K562 (cell line): Measurements from ENCODE around the gene C1QTNF3. TPM values are rescaled to one million over a fixed set of nuclear protein-coding genes. Genes with fewer than 3 reads are reported as not detected.

Experiments
- ATAC-seq: fragments of 200-7000 bp; cut with Tn5 transposase; 3 replicates; pipeline ENCODE4 v1.9.1; 2020; ENCODE audit warnings: moderate library complexity
- BruUV-seq: library from RNA; stranded (reverse); fragments of 400-500 nt; replicated peaks from 2 replicates; lab custom pipeline; 2021; lab: Mats Ljungman, UMichigan
- CTCF ChIA-PET: fragments of 300-600 bp; formaldehyde crosslinking; extraction: SDS; loops from one replicate; lab custom pipeline; 2021; ENCODE audit warnings: low intra/inter-chr PET ratio; lab: Yijun Ruan, JAX
- POLR2A ChIA-PET: fragments of 300-600, 350-650 bp; sonication (Branson Sonifier 250); formaldehyde crosslinking; extraction: SDS; loops from one replicate; lab custom pipeline; 2021; ENCODE audit warnings: antibody characterized with exemption, inconsistent platforms; lab: Yijun Ruan, JAX
- DNase-seq, 4 experiments: peaks; one replicate each; pipeline versions ENCODE4 v3.0.0 to v3.0.0-alpha.2; 2011 to 2018; ENCODE audit warnings: low spot score in 3 of 4, mixed read lengths in 3 of 4; ENCODE audit errors: extremely low read depth in 1 of 4
- FAIRE-seq: peaks from 2 replicates; lab custom pipeline; 2011; peaks lifted over from hg19 to GRCh38; lab: Jason Lieb, UNC
- H2AFZ ChIP-seq: 2 replicates; pipeline ENCODE4 v1.6.0; 2011; ENCODE audit warnings: low read depth, low read length, control low read depth, inconsistent platforms
- H3K27ac ChIP-seq: fragments of 200-600 bp; 3 replicates; pipeline ENCODE4 v1.8.0; 2011; ENCODE audit warnings: low read depth, mild to moderate bottlenecking, control low read depth, inconsistent platforms, low read length, moderate library complexity, mixed read lengths; ENCODE audit errors: extremely low read depth
- H3K27me3 ChIP-seq, 2 experiments: fragments of 300-600 bp in 1 of 2; 2 replicates in 1 of 2; 3 replicates in 1 of 2; pipeline versions ENCODE4 v1.6.0 to v1.8.0; 2011; ENCODE audit warnings: inconsistent platforms in 2 of 2, low read length in 2 of 2, mild to moderate bottlenecking in 1 of 2, mixed read lengths in 1 of 2, moderate library complexity in 1 of 2; ENCODE audit not compliant: control insufficient read depth in 2 of 2, insufficient read depth in 2 of 2
- H3K36me3 ChIP-seq: fragments of 300-600 bp; 3 replicates; pipeline ENCODE4 v1.8.0; 2011; ENCODE audit warnings: mild to moderate bottlenecking, low read length, inconsistent platforms; ENCODE audit not compliant: control insufficient read depth, insufficient read depth
- H3K4me1 ChIP-seq, 2 experiments: fragments of 200-600 bp in 1 of 2; replicated peaks in 1 of 2; 2 replicates in 1 of 2; 3 replicates in 1 of 2; pipeline versions ENCODE4 v1.5.1 to v1.8.0; 2011; ENCODE audit warnings: inconsistent platforms in 2 of 2, low read length in 2 of 2, mild to moderate bottlenecking in 1 of 2, mixed read lengths in 1 of 2, moderate library complexity in 1 of 2; ENCODE audit not compliant: control insufficient read depth in 2 of 2, insufficient read depth in 2 of 2
- H3K4me2 ChIP-seq: 2 replicates; pipeline ENCODE4 v1.6.1; 2011; ENCODE audit warnings: low read length, control low read depth, inconsistent platforms, mixed read lengths; ENCODE audit not compliant: insufficient read depth
- H3K4me3 ChIP-seq: fragments of 200-600 bp; sonication (generic), shearing (Covaris generic); 2 replicates; pipeline ENCODE4 v1.5.1; 2016; ENCODE audit warnings: control low read depth, inconsistent platforms
- H3K79me2 ChIP-seq: fragments of 200-600 bp; 3 replicates; pipeline ENCODE4 v1.8.0; 2011; ENCODE audit warnings: low read length, inconsistent platforms; ENCODE audit not compliant: control insufficient read depth, insufficient read depth
- H3K9ac ChIP-seq, 2 experiments: 2 replicates each; pipeline versions ENCODE4 v1.6.0 to v1.6.1; 2011; ENCODE audit warnings: low read depth in 2 of 2, low read length in 2 of 2, control low read depth in 1 of 2, inconsistent platforms in 1 of 2, mild to moderate bottlenecking in 1 of 2, mixed read lengths in 1 of 2; ENCODE audit not compliant: insufficient read depth in 1 of 2
- H3K9me1 ChIP-seq: one replicate; pipeline ENCODE4 v1.6.0; 2011; ENCODE audit warnings: inconsistent platforms, mild to moderate bottlenecking, low read length, moderate library complexity; ENCODE audit not compliant: control insufficient read depth, insufficient read depth
- H3K9me3 ChIP-seq: replicated peaks from 2 replicates; pipeline ENCODE4 v1.5.1; 2011; ENCODE audit warnings: low read depth, low read length, inconsistent platforms; ENCODE audit not compliant: control insufficient read depth, insufficient read depth
- H4K20me1 ChIP-seq: replicated peaks from 2 replicates; pipeline ENCODE4 v1.6.1; 2011; ENCODE audit warnings: low read length, inconsistent platforms, mixed read lengths; ENCODE audit not compliant: control insufficient read depth, insufficient read depth
- BRF1 ChIP-seq: IDR thresholded peaks from 3 replicates; pipeline ENCODE4 v1.6.1; 2011; ENCODE audit warnings: borderline replicate concordance, mild to moderate bottlenecking; ENCODE audit not compliant: insufficient read length; ENCODE audit errors: extremely low read depth
- GATA2 ChIP-seq: sonication (generic); formaldehyde crosslinking; IDR thresholded peaks from 2 replicates; pipeline ENCODE4 v1.4.0; 2020; ENCODE audit warnings: mild to moderate bottlenecking, missing genetic modification reagents
- JUN ChIP-seq, 2 experiments: sonication (generic) in 1 of 2; formaldehyde crosslinking in 1 of 2; IDR thresholded peaks; 2 replicates each; pipeline versions ENCODE4 v1.6.1 to v1.8.0; 2012 to 2022; ENCODE audit warnings: borderline replicate concordance in 2 of 2, mild to moderate bottlenecking in 2 of 2, improper control_type of control experiment in 1 of 2, low read depth in 1 of 2, low read length in 1 of 2, missing genetic modification reagents in 1 of 2
- MAFG ChIP-seq: fragments of 450-650 bp; conservative IDR thresholded peaks from 2 replicates; pipeline ENCODE4 v1.6.1; 2016; ENCODE audit warnings: missing genetic modification characterization, missing compliant biosample characterization
- NBN ChIP-seq: fragments of 450-650 bp; IDR thresholded peaks from 2 replicates; pipeline ENCODE4 v1.6.1; 2016; ENCODE audit warnings: low read depth, mild to moderate bottlenecking
- NFIX ChIP-seq: fragments of 250-450 bp; sonication (Bioruptor Pico); IDR thresholded peaks from 2 replicates; pipeline ENCODE4 v1.4.0; 2020; ENCODE audit warnings: low read depth, mild to moderate bottlenecking, moderate library complexity
- PTBP1 ChIP-seq: fragments of 200-400 bp; formaldehyde crosslinking; IDR thresholded peaks from 2 replicates; pipeline ENCODE4 v1.6.1; 2017; ENCODE audit warnings: low read depth, low read length
- ZNF263 ChIP-seq: sonication (generic); formaldehyde crosslinking; IDR thresholded peaks from 2 replicates; pipeline ENCODE4 v1.8.0; 2022; ENCODE audit warnings: mild to moderate bottlenecking, missing genetic modification reagents, borderline replicate concordance
- WGBS: fragments of 100-300 bp; shearing (Covaris generic); methylation state at CpG from one replicate; pipeline ENCODE4 v1.1.6; 2016; ENCODE audit warnings: low coverage, mixed read lengths; ENCODE audit not compliant: insufficient coverage; ENCODE audit errors: missing lambda C conversion rate; 5-methylcytosine and 5-hydroxymethylcytosine counted together
- in situ Hi-C: fragments of 300-500 bp; cut with MboI; formaldehyde crosslinking; loops from 4 replicates; pipeline ENCODE4 v1.15.0; 2018; ENCODE audit warnings: inconsistent platforms, mixed read lengths
- intact Hi-C: fragments of 100-400 bp; cut with micrococcal nuclease; formaldehyde crosslinking; loops from 2 replicates; pipeline ENCODE4 v1.14.2; 2022
- polyA plus RNA-seq, 8 experiments: library from polyadenylated mRNA; depleted of rRNA in 4 of 8; stranded (reverse) in 5 of 8; unstranded in 3 of 8; fragments of >200 nt; fragmentation: Nextera tagmentation in 2 of 8; fragmentation: Illumina TruSeq in 1 of 8; extraction: Ambion mirVana in 2 of 8; extraction: Trizol in 1 of 8; gene quantifications; 2 replicates each; pipeline versions ENCODE4 v1.2.1 to v1.2.3, GENCODE V29; 2011 to 2014; ENCODE audit warnings: inconsistent platforms in 1 of 8, missing spikeins in 1 of 8
- total RNA-seq, 7 experiments: library from RNA; depleted of rRNA in 6 of 7; stranded (reverse); fragments of >200 nt in 6 of 7; fragmentation: Illumina TruSeq in 2 of 7; extraction: Trizol in 2 of 7; gene quantifications; 2 replicates each; pipeline versions ENCODE4 v1.2.1 to v1.2.3, GENCODE V29; 2011 to 2021; ENCODE audit warnings: low replicate concordance in 1 of 7
- TF ChIP-seq, protein P1 (sequence below): fragments of 200-600 bp; sonication (generic); IDR thresholded peaks from one replicate; pipeline ENCODE4 v1.6.1; 2012; ENCODE audit warnings: mild to moderate bottlenecking, low read depth, low read length, inconsistent platforms

The C1QTNF3 gene
- total and polyA plus RNA-seq, 9 of the 15 experiments (the other 6 are each of a cell fraction or from before 2014, with no cell fraction given), result 0.51 to 3.3 (median 2.0) TPM

DNA sequence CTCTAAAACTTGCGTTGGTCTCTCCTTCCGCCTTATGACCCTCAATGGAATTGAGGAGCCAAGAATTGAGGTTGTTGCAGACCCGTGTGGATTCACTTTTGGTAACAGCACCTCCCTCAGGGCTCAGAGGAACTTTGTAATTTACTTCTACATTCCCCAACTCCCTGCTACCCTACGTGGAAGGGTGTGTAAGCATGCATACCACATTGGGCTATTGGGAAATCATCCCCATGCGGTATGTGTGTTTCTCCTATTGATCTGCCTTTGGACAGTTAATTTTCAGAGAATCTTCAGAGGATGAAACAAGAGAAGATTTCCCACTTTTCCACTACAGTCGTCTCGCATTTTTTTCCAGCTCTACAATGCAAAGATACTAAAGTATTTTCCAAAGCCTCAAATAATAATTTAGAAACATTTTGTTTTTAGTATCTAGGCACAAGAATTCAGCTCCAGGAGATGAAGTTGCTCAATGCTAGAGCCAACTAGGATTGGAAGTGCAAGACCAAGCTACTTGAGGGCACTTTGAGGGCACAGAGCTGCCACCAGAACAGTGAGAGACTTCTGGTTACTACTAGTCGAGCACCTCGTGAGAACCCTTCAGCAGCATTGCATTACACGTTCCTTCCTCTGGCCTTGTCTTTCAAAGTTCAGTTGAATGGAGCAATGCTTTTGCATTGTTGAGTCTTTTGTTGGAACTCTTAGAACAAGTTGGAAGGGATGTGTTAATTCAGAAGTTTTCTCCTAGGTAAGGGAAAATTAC, 3.4 kb downstream of the C1QTNF3 start:
- BruUV-seq, result no TSS peak
- Histone ChIP-seq H3K9me1 (no peaks in the 10 kb centered on the region), H4K20me1 (0 out of 2 replicates have a peak, but pooled peaks cover 4% of the 10 kb centered on the region), H3K27me3 (peaks cover 4 to 9% of the 10 kb centered on the region in 2 experiments; a peak in 2 of 5 replicates), H3K79me2 (no peaks in the 10 kb centered on the region), H3K27ac (no peak overlapping the region), H3K4me3 (no peak overlapping the region), H2AFZ (no peak overlapping the region), H3K4me2 (no peak overlapping the region), H3K9ac (no peak overlapping the region), H3K9me3 (no peaks in the 10 kb centered on the region), H3K36me3 (no peaks in the 10 kb centered on the region), H3K4me1 (no peaks in the 10 kb centered on the region)
- ATAC-seq (no peak), DNase-seq (no peak), FAIRE-seq (no peak)
- ChIA-PET POLR2A (interaction anchor here (0.9 kb wide), 1 partner anchor 25 kb away, joined by 3 read pairs; no protein-coding TSS in a partner anchor), CTCF (no interaction called here)
- in situ Hi-C loops, result no loop called here
- intact Hi-C loops, result no loop called here
- WGBS, result 9% methylated on average over 10 of the region's 10 CpGs
- TF ChIP-seq, protein P1, sequence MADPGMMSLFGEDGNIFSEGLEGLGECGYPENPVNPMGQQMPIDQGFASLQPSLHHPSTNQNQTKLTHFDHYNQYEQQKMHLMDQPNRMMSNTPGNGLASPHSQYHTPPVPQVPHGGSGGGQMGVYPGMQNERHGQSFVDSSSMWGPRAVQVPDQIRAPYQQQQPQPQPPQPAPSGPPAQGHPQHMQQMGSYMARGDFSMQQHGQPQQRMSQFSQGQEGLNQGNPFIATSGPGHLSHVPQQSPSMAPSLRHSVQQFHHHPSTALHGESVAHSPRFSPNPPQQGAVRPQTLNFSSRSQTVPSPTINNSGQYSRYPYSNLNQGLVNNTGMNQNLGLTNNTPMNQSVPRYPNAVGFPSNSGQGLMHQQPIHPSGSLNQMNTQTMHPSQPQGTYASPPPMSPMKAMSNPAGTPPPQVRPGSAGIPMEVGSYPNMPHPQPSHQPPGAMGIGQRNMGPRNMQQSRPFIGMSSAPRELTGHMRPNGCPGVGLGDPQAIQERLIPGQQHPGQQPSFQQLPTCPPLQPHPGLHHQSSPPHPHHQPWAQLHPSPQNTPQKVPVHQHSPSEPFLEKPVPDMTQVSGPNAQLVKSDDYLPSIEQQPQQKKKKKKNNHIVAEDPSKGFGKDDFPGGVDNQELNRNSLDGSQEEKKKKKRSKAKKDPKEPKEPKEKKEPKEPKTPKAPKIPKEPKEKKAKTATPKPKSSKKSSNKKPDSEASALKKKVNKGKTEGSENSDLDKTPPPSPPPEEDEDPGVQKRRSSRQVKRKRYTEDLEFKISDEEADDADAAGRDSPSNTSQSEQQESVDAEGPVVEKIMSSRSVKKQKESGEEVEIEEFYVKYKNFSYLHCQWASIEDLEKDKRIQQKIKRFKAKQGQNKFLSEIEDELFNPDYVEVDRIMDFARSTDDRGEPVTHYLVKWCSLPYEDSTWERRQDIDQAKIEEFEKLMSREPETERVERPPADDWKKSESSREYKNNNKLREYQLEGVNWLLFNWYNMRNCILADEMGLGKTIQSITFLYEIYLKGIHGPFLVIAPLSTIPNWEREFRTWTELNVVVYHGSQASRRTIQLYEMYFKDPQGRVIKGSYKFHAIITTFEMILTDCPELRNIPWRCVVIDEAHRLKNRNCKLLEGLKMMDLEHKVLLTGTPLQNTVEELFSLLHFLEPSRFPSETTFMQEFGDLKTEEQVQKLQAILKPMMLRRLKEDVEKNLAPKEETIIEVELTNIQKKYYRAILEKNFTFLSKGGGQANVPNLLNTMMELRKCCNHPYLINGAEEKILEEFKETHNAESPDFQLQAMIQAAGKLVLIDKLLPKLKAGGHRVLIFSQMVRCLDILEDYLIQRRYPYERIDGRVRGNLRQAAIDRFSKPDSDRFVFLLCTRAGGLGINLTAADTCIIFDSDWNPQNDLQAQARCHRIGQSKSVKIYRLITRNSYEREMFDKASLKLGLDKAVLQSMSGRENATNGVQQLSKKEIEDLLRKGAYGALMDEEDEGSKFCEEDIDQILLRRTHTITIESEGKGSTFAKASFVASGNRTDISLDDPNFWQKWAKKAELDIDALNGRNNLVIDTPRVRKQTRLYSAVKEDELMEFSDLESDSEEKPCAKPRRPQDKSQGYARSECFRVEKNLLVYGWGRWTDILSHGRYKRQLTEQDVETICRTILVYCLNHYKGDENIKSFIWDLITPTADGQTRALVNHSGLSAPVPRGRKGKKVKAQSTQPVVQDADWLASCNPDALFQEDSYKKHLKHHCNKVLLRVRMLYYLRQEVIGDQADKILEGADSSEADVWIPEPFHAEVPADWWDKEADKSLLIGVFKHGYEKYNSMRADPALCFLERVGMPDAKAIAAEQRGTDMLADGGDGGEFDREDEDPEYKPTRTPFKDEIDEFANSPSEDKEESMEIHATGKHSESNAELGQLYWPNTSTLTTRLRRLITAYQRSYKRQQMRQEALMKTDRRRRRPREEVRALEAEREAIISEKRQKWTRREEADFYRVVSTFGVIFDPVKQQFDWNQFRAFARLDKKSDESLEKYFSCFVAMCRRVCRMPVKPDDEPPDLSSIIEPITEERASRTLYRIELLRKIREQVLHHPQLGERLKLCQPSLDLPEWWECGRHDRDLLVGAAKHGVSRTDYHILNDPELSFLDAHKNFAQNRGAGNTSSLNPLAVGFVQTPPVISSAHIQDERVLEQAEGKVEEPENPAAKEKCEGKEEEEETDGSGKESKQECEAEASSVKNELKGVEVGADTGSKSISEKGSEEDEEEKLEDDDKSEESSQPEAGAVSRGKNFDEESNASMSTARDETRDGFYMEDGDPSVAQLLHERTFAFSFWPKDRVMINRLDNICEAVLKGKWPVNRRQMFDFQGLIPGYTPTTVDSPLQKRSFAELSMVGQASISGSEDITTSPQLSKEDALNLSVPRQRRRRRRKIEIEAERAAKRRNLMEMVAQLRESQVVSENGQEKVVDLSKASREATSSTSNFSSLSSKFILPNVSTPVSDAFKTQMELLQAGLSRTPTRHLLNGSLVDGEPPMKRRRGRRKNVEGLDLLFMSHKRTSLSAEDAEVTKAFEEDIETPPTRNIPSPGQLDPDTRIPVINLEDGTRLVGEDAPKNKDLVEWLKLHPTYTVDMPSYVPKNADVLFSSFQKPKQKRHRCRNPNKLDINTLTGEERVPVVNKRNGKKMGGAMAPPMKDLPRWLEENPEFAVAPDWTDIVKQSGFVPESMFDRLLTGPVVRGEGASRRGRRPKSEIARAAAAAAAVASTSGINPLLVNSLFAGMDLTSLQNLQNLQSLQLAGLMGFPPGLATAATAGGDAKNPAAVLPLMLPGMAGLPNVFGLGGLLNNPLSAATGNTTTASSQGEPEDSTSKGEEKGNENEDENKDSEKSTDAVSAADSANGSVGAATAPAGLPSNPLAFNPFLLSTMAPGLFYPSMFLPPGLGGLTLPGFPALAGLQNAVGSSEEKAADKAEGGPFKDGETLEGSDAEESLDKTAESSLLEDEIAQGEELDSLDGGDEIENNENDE, result no peak
- no peak for TF ChIP-seq GATA2
- no peak for TF ChIP-seq JUN (IDR thresholded peaks at IDR 0.05; ENCODE audit: borderline replicate concordance, low read depth, low read length)
- no peak for TF ChIP-seq JUN (CRISPR knock-in tag; IDR thresholded peaks at IDR 0.05; ENCODE audit: borderline replicate concordance)
- no peak for TF ChIP-seq MAFG (tag)
- no peak for TF ChIP-seq PTBP1
- no peak for TF ChIP-seq BRF1
- TF ChIP-seq NBN, result no peak
- TF ChIP-seq ZNF263 (CRISPR knock-in tag), result no peak
- no peak for TF ChIP-seq NFIX (CRISPR knock-in tag)
